ENCODE measurements around the gene OSMR.

Gene OSMR

GRCh38 chr5:38899936-38900335 lies 54.1 kb downstream of the OSMR start:
- H4K20me1 ChIP-seq (ENCODE audit: insufficient read depth, low read length, poor library complexity, severe bottlenecking), result no peaks in the 10 kb centered on the region
- H3K4me2 ChIP-seq (ENCODE audit: low read depth, low read length, poor library complexity, severe bottlenecking), result no peak overlapping the region
- no peaks in the 10 kb centered on the region for H3F3A ChIP-seq (ENCODE audit: low read depth)
- H3K9me2 ChIP-seq (replicated peaks; ENCODE audit: low read depth, low read length), result no peaks in the 10 kb centered on the region
- no peaks in the 10 kb centered on the region for H3K27me3 ChIP-seq (ENCODE audit: insufficient read depth, low read length, poor library complexity, severe bottlenecking)
- H3K9me3 ChIP-seq (ENCODE audit: insufficient read depth, low read depth, low read length), result no peaks in the 10 kb centered on the region
- no peaks in the 10 kb centered on the region for H3K79me2 ChIP-seq (ENCODE audit: insufficient read depth, low read length)
- H3K4me3 ChIP-seq (ENCODE audit: low read length, poor library complexity, severe bottlenecking), result no peak overlapping the region
- H3K4me1 ChIP-seq (ENCODE audit: insufficient read depth, low read length, poor library complexity, severe bottlenecking), result no peaks in the 10 kb centered on the region
- no peak for TF ChIP-seq CTCF (conservative IDR thresholded peaks at IDR 0.05; ENCODE audit: low read length)
- no peak for TF ChIP-seq EZH2phosphoT487 (IDR thresholded peaks at IDR 0.05; ENCODE audit: borderline replicate concordance)
- no peak overlapping the region for H3K9ac ChIP-seq (ENCODE audit: low read depth, low read length, poor library complexity, severe bottlenecking)
- H3K36me3 ChIP-seq (ENCODE audit: insufficient read depth, low read length), result no peaks in the 10 kb centered on the region
- no peak overlapping the region for H2AFZ ChIP-seq (ENCODE audit: low read length)

- no peaks in the 10 kb centered on the region for H3K36me3 ChIP-seq (ENCODE audit: insufficient read depth, low read length)
- no peaks in the 10 kb centered on the region for H3K79me2 ChIP-seq (ENCODE audit: insufficient read depth, low read length)
- H4K20me1 ChIP-seq (ENCODE audit: insufficient read depth, low read length, poor library complexity, severe bottlenecking), result no peaks in the 10 kb centered on the region
- H3K27me3 ChIP-seq (ENCODE audit: insufficient read depth, low read length, poor library complexity, severe bottlenecking), result no peaks in the 10 kb centered on the region
- no peak overlapping the region for H3K4me3 ChIP-seq (ENCODE audit: low read length, poor library complexity, severe bottlenecking)
- no peaks in the 10 kb centered on the region for H3F3A ChIP-seq (ENCODE audit: low read depth)
- no peak for TF ChIP-seq EZH2phosphoT487 (IDR thresholded peaks at IDR 0.05; ENCODE audit: borderline replicate concordance)
- no peaks in the 10 kb centered on the region for H3K4me1 ChIP-seq (ENCODE audit: insufficient read depth, low read length, poor library complexity, severe bottlenecking)
- H3K9me2 ChIP-seq (replicated peaks; ENCODE audit: low read depth, low read length), result no peaks in the 10 kb centered on the region
- H3K4me2 ChIP-seq (ENCODE audit: low read depth, low read length, poor library complexity, severe bottlenecking), result no peak overlapping the region
- H2AFZ ChIP-seq (ENCODE audit: low read length), result no peak overlapping the region
- no peak overlapping the region for H3K9ac ChIP-seq (ENCODE audit: low read depth, low read length, poor library complexity, severe bottlenecking)
- H3K9me3 ChIP-seq (ENCODE audit: insufficient read depth, low read depth, low read length), result no peaks in the 10 kb centered on the region
These were observed 59.7 kb downstream of the OSMR start for GRCh38 chr5:38905516-38905915.

GRCh38 chr5:38906503-38906902 lies 60.7 kb downstream of the OSMR start:
- H3K27me3 ChIP-seq (ENCODE audit: insufficient read depth, low read length, poor library complexity, severe bottlenecking), result no peaks in the 10 kb centered on the region
- TF ChIP-seq EZH2phosphoT487 (IDR thresholded peaks at IDR 0.05; ENCODE audit: borderline replicate concordance) (no peak), CTCF (conservative IDR thresholded peaks at IDR 0.05; ENCODE audit: low read length) (no peak)
- H3K9me3 ChIP-seq (ENCODE audit: insufficient read depth, low read depth, low read length), result no peaks in the 10 kb centered on the region
- H3K9ac ChIP-seq (ENCODE audit: low read depth, low read length, poor library complexity, severe bottlenecking), result no peak overlapping the region
- H3K4me3 ChIP-seq (ENCODE audit: low read length, poor library complexity, severe bottlenecking), result no peak overlapping the region
- no peaks in the 10 kb centered on the region for H3K4me1 ChIP-seq (ENCODE audit: insufficient read depth, low read length, poor library complexity, severe bottlenecking)
- no peaks in the 10 kb centered on the region for H3K9me2 ChIP-seq (replicated peaks; ENCODE audit: low read depth, low read length)
- no peaks in the 10 kb centered on the region for H3F3A ChIP-seq (ENCODE audit: low read depth)
- H4K20me1 ChIP-seq (ENCODE audit: insufficient read depth, low read length, poor library complexity, severe bottlenecking), result no peaks in the 10 kb centered on the region
- H2AFZ ChIP-seq (ENCODE audit: low read length), result no peak overlapping the region
- H3K36me3 ChIP-seq (ENCODE audit: insufficient read depth, low read length), result no peaks in the 10 kb centered on the region
- H3K79me2 ChIP-seq (ENCODE audit: insufficient read depth, low read length), result no peaks in the 10 kb centered on the region
- no peak overlapping the region for H3K4me2 ChIP-seq (ENCODE audit: low read depth, low read length, poor library complexity, severe bottlenecking)

- no peak overlapping the region for H2AFZ ChIP-seq (ENCODE audit: low read length)
- H3K36me3 ChIP-seq (ENCODE audit: insufficient read depth, low read length), result no peaks in the 10 kb centered on the region
- no peak overlapping the region for H3K4me2 ChIP-seq (ENCODE audit: low read depth, low read length, poor library complexity, severe bottlenecking)
- TF ChIP-seq EZH2phosphoT487 (IDR thresholded peaks at IDR 0.05; ENCODE audit: borderline replicate concordance), result no peak
- no peak for TF ChIP-seq CTCF (conservative IDR thresholded peaks at IDR 0.05; ENCODE audit: low read length)
- no peak overlapping the region for H3K9ac ChIP-seq (ENCODE audit: low read depth, low read length, poor library complexity, severe bottlenecking)
- no peaks in the 10 kb centered on the region for H3K9me2 ChIP-seq (replicated peaks; ENCODE audit: low read depth, low read length)
- no peak overlapping the region for H3K4me3 ChIP-seq (ENCODE audit: low read length, poor library complexity, severe bottlenecking)
- no peaks in the 10 kb centered on the region for H3K79me2 ChIP-seq (ENCODE audit: insufficient read depth, low read length)
- H3F3A ChIP-seq (ENCODE audit: low read depth), result no peaks in the 10 kb centered on the region
- no peaks in the 10 kb centered on the region for H3K4me1 ChIP-seq (ENCODE audit: insufficient read depth, low read length, poor library complexity, severe bottlenecking)
- no peaks in the 10 kb centered on the region for H3K9me3 ChIP-seq (ENCODE audit: insufficient read depth, low read depth, low read length)
- no peaks in the 10 kb centered on the region for H3K27me3 ChIP-seq (ENCODE audit: insufficient read depth, low read length, poor library complexity, severe bottlenecking)
- H4K20me1 ChIP-seq (ENCODE audit: insufficient read depth, low read length, poor library complexity, severe bottlenecking), result no peaks in the 10 kb centered on the region
These were observed 66.1 kb downstream of the OSMR start for GRCh38 chr5:38911933-38912332.

All from Loucy (cell line).